ENCODE results near the gene C5orf34. TPM values are rescaled to one million over a fixed set of nuclear protein-coding genes. Genes with fewer than 3 reads are reported as not detected.

The C5orf34 gene
- total RNA-seq, 1 donor = 7.8 TPM

GRCh38 chr5:43543434-43543833 lies 28.5 kb upstream of the C5orf34 start:
- DNase-seq (ENCODE audit: low read depth) = no peak
- no peak overlapping the region for H3K4me3 ChIP-seq (ENCODE audit: low read depth, low read length)
- no peak for TF ChIP-seq CTCF (IDR thresholded peaks at IDR 0.05; ENCODE audit: insufficient read depth, low read depth, low read length)

- TF ChIP-seq CTCF (IDR thresholded peaks at IDR 0.05; ENCODE audit: insufficient read depth, low read depth, low read length) = no peak
- DNase-seq (ENCODE audit: low read depth) = no peak
- no peak overlapping the region for H3K4me3 ChIP-seq (ENCODE audit: low read depth, low read length)
Measured at GRCh38 chr5:43540746-43541145, 25.8 kb upstream of the C5orf34 start.

- H3K4me3 ChIP-seq (ENCODE audit: low read depth, low read length) = no peak overlapping the region
- no peak for DNase-seq (ENCODE audit: low read depth)
- TF ChIP-seq CTCF (IDR thresholded peaks at IDR 0.05; ENCODE audit: insufficient read depth, low read depth, low read length) = no peak
Measured at GRCh38 chr5:43536972-43537371, 22.0 kb upstream of the C5orf34 start.

GRCh38 chr5:43533646-43534045 lies 18.7 kb upstream of the C5orf34 start:
- DNase-seq (ENCODE audit: low read depth) = no peak
- TF ChIP-seq CTCF (IDR thresholded peaks at IDR 0.05; ENCODE audit: insufficient read depth, low read depth, low read length) = no peak
- H3K4me3 ChIP-seq (ENCODE audit: low read depth, low read length) = no peak overlapping the region

GRCh38 chr5:43530648-43531047 lies 15.7 kb upstream of the C5orf34 start:
- no peak overlapping the region for H3K4me3 ChIP-seq (ENCODE audit: low read depth, low read length)
- no peak for TF ChIP-seq CTCF (IDR thresholded peaks at IDR 0.05; ENCODE audit: insufficient read depth, low read depth, low read length)
- no peak for DNase-seq (ENCODE audit: low read depth)

GRCh38 chr5:43523662-43524072 lies 8.7 kb upstream of the C5orf34 start:
- H3K4me3 ChIP-seq (ENCODE audit: low read depth, low read length) = no peak overlapping the region
- TF ChIP-seq CTCF (IDR thresholded peaks at IDR 0.05; ENCODE audit: insufficient read depth, low read depth, low read length) = no peak
- DNase-seq (ENCODE audit: low read depth) = peak; percentile 16

GRCh38 chr5:43520615-43521014 lies 5.7 kb upstream of the C5orf34 start:
- no peak for TF ChIP-seq CTCF (IDR thresholded peaks at IDR 0.05; ENCODE audit: insufficient read depth, low read depth, low read length)
- DNase-seq (ENCODE audit: low read depth) = no peak
- no peak overlapping the region for H3K4me3 ChIP-seq (ENCODE audit: low read depth, low read length)
